ENCODE results near the gene OR2T10.

The OR2T10 gene

GRCh38 chr1:248610301-248610700, 12.8 kb upstream of the OR2T10 start:
- TF ChIP-seq TAF1 (IDR thresholded peaks at IDR 0.05; ENCODE audit: borderline replicate concordance, insufficient read depth, low read length) = no peak
- TF ChIP-seq POLR2AphosphoS5 (IDR thresholded peaks at IDR 0.05; ENCODE audit: low read depth, low read length) = no peak
- no peak for TF ChIP-seq FOXP2 (optimal IDR thresholded peaks at IDR 0.05; ENCODE audit: borderline replicate concordance, extremely low read depth, extremely low read length, insufficient read depth)
- no peak for TF ChIP-seq REST (IDR thresholded peaks at IDR 0.05; ENCODE audit: insufficient read depth in 1 of 2, low read depth in 2 of 2, low read length in 2 of 2)
- TF ChIP-seq SIN3A (IDR thresholded peaks at IDR 0.05; ENCODE audit: borderline replicate concordance, insufficient read depth, low read length) = no peak

- TF ChIP-seq POLR2AphosphoS5 (IDR thresholded peaks at IDR 0.05; ENCODE audit: low read depth, low read length) (no peak), SIN3A (IDR thresholded peaks at IDR 0.05; ENCODE audit: borderline replicate concordance, insufficient read depth, low read length) (no peak), TAF1 (IDR thresholded peaks at IDR 0.05; ENCODE audit: borderline replicate concordance, insufficient read depth, low read length) (no peak), FOXP2 (optimal IDR thresholded peaks at IDR 0.05; ENCODE audit: borderline replicate concordance, extremely low read depth, extremely low read length, insufficient read depth) (no peak), REST (IDR thresholded peaks at IDR 0.05; ENCODE audit: insufficient read depth in 1 of 2, low read depth in 2 of 2, low read length in 2 of 2) (no peak)
Observed at GRCh38 chr1:248599396-248599795, 1.9 kb upstream of the OR2T10 start.

- TF ChIP-seq FOXP2 (optimal IDR thresholded peaks at IDR 0.05; ENCODE audit: borderline replicate concordance, extremely low read depth, extremely low read length, insufficient read depth) (no peak), POLR2AphosphoS5 (IDR thresholded peaks at IDR 0.05; ENCODE audit: low read depth, low read length) (no peak), TAF1 (IDR thresholded peaks at IDR 0.05; ENCODE audit: borderline replicate concordance, insufficient read depth, low read length) (no peak), SIN3A (IDR thresholded peaks at IDR 0.05; ENCODE audit: borderline replicate concordance, insufficient read depth, low read length) (no peak)
Observed at GRCh38 chr1:248596615-248597014, 885 bp downstream of the OR2T10 start.

- TF ChIP-seq TAF1 (IDR thresholded peaks at IDR 0.05; ENCODE audit: borderline replicate concordance, insufficient read depth, low read length) = no peak
- TF ChIP-seq FOXP2 (optimal IDR thresholded peaks at IDR 0.05; ENCODE audit: borderline replicate concordance, extremely low read depth, extremely low read length, insufficient read depth) = no peak
- no peak for TF ChIP-seq POLR2AphosphoS5 (IDR thresholded peaks at IDR 0.05; ENCODE audit: low read depth, low read length)
- no peak for TF ChIP-seq SIN3A (IDR thresholded peaks at IDR 0.05; ENCODE audit: borderline replicate concordance, insufficient read depth, low read length)
- TF ChIP-seq REST (IDR thresholded peaks at IDR 0.05; ENCODE audit: insufficient read depth in 1 of 2, low read depth in 2 of 2, low read length in 2 of 2) = no peak
Observed at GRCh38 chr1:248593226-248593625, 4.3 kb downstream of the OR2T10 start.

- TF ChIP-seq POLR2AphosphoS5 (IDR thresholded peaks at IDR 0.05; ENCODE audit: low read depth, low read length) = no peak
- no peak for TF ChIP-seq TAF1 (IDR thresholded peaks at IDR 0.05; ENCODE audit: borderline replicate concordance, insufficient read depth, low read length)
- TF ChIP-seq REST (IDR thresholded peaks at IDR 0.05; ENCODE audit: insufficient read depth in 1 of 2, low read depth in 2 of 2, low read length in 2 of 2) = no peak
- TF ChIP-seq SIN3A (IDR thresholded peaks at IDR 0.05; ENCODE audit: borderline replicate concordance, insufficient read depth, low read length) = no peak
- TF ChIP-seq FOXP2 (optimal IDR thresholded peaks at IDR 0.05; ENCODE audit: borderline replicate concordance, extremely low read depth, extremely low read length, insufficient read depth) = no peak
Observed at GRCh38 chr1:248592655-248593054, 4.8 kb downstream of the OR2T10 start.

Data from PFSK-1 (cell line).